Bone marrow (tissue), 2 donors: Measurements from ENCODE around the gene TCP11.

Experiments
- DNase-seq, 2 donors: peaks; one replicate each; lab custom pipeline; 2025; lab: John Stamatoyannopoulos, UW

Gene TCP11

GRCh38 chr6:35173044-35173426 is 31.9 kb upstream of the TCP11 start:
- DNase-seq: no peak

GRCh38 chr6:35170891-35171290 is 29.8 kb upstream of the TCP11 start:
- no peak for DNase-seq

GRCh38 chr6:35170166-35170565 is 29.0 kb upstream of the TCP11 start:
- no peak for DNase-seq

GRCh38 chr6:35168461-35168861 is 27.3 kb upstream of the TCP11 start:
- DNase-seq: no peak

DNA sequence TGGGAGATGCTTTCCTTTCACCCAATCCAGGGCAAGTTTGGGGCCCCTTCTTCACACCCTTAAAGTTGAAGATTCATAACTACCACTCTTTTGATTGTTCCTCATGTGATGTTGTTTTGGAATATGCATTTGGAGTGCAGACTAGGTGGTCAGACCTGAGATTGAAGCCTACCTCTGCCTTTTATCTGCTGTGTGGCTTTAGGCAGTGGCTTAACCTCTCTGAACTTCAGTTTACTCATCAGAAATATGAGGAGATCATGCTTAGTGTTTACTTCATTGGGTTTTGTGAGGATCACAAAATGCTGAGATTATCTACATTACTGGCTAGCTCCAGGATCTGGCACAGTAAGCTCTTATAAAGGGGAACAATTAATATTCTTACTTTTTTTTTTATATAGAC is 26.4 kb upstream of the TCP11 start:
- DNase-seq: no peak

DNA sequence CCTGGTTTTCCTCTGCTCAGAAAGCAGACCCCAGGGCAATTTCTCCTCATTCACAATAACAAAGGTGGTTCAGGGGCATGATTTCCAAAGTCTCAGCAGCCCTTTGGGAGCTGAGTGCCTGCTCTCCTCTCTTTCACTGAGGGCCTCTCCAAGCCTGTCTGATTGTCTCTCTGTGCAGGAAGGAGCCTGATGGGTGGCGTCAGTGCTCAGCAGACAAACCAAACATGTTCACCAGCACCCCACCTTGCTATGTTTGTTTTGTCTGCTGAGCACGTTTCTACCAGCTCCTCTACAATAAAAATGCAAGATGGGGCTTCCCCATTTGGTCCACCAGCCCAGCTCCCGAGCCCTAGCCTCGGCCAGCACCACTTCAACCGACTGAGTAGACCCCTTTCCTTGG is 25.4 kb upstream of the TCP11 start:
- no peak for DNase-seq

GRCh38 chr6:35166116-35166515 is 25.0 kb upstream of the TCP11 start:
- no peak for DNase-seq

DNA sequence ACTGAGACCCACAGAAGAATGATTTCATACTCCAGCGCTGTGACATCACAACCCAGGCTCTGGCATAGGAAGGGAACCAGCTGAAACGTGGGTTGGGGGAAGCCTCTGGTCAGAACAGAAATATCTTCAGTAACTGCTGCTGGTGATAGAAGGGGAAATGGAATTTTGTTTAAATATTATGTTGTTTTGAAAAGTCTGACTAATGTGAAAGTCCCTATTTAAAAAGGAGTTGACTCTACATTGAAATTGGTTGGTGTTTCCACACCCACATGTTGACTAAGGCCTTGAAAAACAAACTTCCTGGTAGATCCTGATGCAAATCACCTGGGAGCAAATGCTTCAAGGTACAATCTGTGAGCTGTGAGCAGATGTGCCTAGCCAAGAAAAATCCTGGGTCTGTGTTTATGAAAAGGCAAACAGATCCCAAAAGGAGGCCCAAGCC is 24.5 kb upstream of the TCP11 start:
- DNase-seq: no peak

GRCh38 chr6:35164868-35165267 is 23.7 kb upstream of the TCP11 start:
- no peak for DNase-seq

DNA sequence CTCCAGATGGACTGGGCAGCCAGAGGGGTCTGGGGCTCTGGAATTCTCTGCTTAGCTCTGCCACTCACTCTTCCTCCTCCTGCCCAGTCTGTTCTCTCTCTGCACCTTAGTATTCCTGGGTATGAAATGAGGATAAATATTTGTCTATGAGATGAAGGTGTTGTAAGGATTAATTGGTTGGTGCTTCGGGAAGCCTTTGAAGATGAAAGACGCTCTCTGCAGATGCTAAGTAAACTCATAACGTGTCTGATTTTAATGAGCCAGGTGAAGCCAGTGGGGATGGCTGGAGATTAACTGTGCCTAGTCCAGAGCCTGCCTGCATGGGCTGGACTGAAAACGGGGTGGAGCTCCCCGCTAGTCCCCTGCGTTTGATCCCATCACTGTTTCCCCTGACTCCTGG is 23.1 kb upstream of the TCP11 start:
- DNase-seq: no peak

DNA sequence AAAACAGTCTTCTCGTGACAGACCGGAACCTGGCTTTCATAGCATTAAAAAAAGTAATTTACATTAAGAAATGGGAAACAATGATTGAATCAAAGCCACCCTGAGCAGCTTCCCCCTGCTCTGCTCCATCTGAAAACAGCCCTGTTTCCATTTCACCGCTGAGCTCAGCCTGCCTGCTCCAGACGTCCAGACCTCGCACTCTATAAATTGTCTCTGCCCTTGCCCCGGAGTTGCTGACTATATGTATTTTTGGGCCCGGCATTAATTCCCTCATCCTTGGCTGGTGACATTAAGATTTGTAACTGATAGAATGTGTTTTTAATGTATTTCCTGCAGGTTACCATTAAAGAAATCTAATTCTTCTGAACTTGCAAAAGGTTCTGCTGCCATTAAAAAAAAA is 22.7 kb upstream of the TCP11 start:
- DNase-seq: no peak

DNA sequence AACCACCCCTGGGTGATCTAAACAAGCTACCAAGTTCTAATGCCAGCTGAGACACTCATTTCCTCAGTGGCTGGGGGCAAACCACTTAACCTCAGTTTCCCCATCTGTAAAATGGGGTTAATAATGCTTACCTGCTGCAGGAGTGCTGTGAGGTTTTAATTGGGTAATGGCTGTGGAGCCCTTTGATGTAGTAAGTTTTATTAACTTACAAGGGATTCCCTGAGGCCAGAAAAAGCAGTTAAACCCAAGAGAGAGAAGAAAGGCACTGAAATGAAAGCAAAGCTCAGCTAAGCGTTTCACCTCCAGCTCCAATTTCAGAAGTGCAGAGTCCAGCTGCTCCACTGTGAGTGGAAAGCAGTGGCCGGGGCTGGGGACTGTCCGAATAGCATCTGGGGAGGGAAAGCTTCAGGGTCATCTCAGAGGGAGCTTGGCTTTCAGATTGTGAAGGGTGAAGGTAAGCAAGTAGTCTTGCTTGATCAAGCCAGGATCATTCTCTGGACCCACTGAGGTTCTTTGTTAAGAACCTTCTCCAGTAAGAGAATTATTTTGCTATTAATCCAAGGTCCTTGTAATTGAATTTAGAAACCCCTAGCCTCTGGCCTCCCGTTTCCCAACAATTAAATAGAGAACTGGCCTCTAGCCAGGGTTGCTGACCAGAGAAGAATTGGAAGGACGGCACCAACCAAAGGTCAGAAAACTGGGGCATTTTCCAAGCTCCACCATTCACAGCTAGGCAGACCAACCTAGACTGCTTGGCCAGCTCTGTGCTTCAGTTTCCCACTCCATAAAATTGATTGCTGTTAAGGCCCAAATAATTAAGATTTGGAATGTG is 20.9 kb upstream of the TCP11 start:
- no peak for DNase-seq

DNA sequence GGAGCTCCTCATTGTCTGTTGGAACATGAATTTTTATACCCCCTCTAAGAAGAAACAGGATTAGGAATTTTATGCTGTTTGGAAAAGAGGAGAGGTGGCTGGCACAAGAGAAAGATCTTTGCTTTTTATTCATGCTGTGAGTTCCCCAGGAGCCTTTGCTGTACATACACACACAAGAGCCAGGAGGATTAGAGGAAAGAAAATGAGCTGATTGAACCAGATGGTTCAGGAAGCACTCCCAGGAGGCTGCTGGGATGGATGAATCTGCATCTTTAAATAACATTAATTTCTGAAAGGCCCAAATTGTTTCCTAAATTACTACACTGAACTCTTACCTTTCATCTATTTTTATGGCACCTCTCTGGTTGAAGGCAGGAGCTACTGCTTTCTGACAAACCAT is 20.1 kb upstream of the TCP11 start:
- DNase-seq: no peak

DNA sequence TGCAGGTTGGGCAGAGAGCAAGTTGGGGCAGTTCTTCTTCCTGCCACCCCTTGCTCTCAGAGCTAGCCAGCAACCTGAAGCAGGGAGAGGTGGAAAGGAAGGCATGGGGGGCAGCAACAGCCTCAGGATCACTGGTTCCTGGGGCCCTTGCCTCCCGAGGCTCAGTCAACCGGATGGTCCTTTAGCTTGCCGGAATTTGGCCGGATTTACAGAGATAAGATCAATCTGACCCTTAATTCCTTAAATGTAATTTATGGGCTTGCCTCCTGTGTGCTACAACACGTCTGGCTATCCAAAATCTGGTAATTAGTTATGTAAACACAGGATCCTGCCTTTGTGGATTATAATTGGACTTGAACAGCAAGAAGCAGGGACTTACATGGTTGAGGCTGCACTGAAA is 19.5 kb upstream of the TCP11 start:
- DNase-seq: no peak

- no peak for DNase-seq
These were observed 17.4 kb upstream of the TCP11 start for GRCh38 chr6:35158520-35158919.

- no peak for DNase-seq
These were observed 13.8 kb upstream of the TCP11 start for GRCh38 chr6:35154947-35155346.

DNA sequence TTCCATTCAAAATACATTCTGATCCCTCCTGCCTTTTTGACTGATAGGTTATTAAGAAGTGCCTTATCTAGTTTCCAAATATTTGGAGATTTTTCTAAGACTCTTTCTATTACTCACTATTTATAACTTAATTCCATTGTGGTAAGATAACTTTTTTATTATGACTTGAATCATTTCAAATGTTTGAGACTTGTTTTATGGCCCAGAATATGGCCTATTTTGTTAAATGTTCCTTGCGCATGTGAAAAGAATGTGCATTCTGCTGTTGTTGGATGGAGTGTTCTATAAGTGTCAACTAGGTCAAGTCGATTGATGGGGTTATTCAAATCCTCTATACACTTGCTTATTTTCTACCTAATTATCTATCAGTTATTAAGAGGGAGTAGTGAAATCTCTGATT is 13.1 kb upstream of the TCP11 start:
- DNase-seq: no peak

- DNase-seq: no peak
These were observed 11.0 kb upstream of the TCP11 start for GRCh38 chr6:35152067-35152707.

DNA sequence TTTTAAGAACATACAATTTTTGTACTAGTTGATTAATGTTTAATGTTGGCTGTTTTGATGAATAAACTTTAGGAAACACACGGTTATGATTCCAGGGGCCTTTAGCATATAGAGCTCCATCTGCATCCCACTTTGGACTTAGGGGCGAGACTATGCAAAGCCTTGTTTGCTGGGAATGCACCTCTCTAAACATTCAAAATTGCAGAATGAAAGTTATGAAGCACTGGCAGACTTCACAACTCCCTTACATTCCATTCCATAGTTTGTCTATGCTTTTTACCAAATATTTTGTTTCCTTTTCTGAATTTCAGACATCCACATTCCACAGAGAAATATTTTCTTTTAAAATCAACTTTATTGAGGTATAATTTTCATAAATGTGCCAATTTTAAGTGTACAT is 10.3 kb upstream of the TCP11 start:
- no peak for DNase-seq

DNA sequence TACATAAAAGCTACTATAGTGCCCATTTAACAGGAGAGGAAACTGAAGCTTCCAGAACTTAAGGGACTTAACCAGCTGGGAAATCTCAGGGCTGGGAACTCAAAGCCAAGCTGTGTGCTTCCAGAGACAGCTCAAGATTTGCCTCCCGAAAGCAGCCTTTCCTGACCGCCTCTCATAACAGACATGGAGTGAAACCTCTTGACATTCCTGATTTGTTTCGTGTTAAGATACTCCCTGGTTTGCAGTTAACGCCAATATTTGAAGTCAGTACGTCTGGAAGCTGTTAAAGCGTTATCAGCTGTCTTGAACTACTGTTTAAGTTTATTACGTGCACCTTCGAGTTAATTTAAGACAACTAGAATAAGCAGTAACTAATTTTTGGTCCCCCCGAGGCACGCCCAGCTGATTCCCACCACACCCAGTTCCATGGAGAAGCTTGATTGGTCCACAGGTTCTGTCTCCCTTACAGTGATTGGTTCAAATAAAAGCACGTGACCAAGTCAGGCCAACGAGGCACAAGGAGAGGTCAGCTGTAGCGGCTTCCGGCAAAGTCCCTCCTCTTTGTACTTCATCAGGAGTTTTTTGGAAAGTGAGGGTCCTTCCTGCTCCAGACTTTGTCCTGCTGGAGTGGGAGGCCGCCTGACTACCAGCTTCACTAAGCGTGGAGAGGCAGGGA is 8.9 kb upstream of the TCP11 start:
- no peak for DNase-seq

GRCh38 chr6:35148167-35148741 is 7.1 kb upstream of the TCP11 start:
- no peak for DNase-seq

DNA sequence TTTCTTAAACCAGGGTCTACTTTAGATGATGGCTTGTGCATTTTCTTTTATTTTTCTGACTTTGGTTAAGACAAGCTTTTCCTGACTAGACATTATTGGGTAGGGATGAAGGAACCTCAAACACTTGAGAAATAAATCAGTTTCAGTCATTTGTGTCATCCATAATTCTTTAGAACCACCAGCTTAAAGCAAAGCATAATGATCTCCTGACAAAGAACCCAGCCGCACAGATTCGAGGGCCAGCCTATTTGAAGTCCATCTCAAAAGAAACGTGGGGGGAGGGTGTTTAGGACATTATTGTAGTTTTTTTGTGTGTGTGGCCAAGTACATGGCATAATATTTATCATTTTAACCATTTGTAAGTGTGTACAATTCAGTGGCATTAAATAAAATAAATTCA is 6.3 kb upstream of the TCP11 start:
- DNase-seq: no peak

DNA sequence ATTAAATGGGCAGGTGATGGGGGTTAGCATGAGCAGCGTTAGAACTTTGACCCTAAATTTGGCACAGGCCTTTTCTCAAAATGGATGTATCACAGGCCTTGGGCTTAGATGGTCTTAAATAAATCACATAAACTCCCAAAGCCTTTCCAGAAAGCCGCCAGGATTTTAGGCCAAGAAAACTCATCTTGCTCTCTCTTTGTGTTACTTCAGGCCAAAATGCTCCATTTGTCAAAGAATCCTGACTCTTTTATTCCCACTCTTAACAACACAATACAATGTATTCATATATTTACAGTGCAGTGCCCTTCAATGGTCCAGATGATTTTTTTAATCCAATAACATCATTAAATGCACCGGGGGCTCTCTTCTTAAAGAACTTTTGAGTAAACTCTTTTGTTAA is 5.9 kb upstream of the TCP11 start:
- DNase-seq: no peak
